HUES48 (cell line): ENCODE results near the gene PTCH1.

Experiments
- H3K27ac ChIP-seq: one replicate; pipeline ENCODE4 v1.7.0; 2013; ENCODE audit warnings: low read depth, low read length, inconsistent platforms
- H3K27me3 ChIP-seq: 2 replicates; pipeline ENCODE4 v1.6.1; 2013; ENCODE audit warnings: mild to moderate bottlenecking, low read length; ENCODE audit not compliant: control insufficient read depth, insufficient read depth
- H3K36me3 ChIP-seq: 2 replicates; pipeline ENCODE4 v1.6.1; 2013; ENCODE audit warnings: low read length; ENCODE audit not compliant: control insufficient read depth, insufficient read depth
- H3K4me1 ChIP-seq: 2 replicates; pipeline ENCODE4 v1.6.1; 2013; ENCODE audit warnings: mild to moderate bottlenecking, low read length; ENCODE audit not compliant: control insufficient read depth, insufficient read depth
- H3K4me3 ChIP-seq: 2 replicates; pipeline ENCODE4 v1.5.1; 2013; ENCODE audit warnings: mild to moderate bottlenecking, low read depth, low read length
- H3K9ac ChIP-seq: 2 replicates; pipeline ENCODE4 v1.6.1; 2013; ENCODE audit warnings: mild to moderate bottlenecking, low read depth, low read length, moderate library complexity
- H3K9me3 ChIP-seq: 2 replicates; pipeline ENCODE4 v1.6.1; 2013; ENCODE audit warnings: low read length; ENCODE audit not compliant: control insufficient read depth, insufficient read depth

Gene PTCH1

DNA sequence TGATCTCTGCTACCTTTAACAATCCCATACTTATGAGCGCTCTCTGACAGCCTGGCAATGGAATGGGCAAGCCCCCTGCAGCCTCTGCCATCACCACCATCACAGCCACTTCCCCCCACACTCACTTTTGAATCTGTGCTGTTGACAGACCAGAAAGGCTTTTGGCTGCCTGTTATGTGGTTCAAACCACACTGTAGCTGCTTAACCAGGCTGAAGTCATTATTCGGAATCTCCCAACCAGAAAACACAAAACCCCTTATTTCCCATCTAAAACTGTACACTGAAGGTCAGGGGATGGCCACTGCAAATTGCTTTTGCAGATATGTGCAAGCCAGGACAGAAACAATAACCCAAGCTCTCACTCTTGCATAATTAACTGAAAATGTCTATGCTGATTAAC, 35.8 kb downstream of the PTCH1 start:
- no peak overlapping the region for H3K4me3 ChIP-seq
- H3K27me3 ChIP-seq, result no peaks in the 10 kb centered on the region
- peak overlapping the region; percentile 45 for H3K27ac ChIP-seq
- peaks cover 40% of the 10 kb centered on the region for H3K4me1 ChIP-seq
- no peak overlapping the region for H3K9ac ChIP-seq
- H3K36me3 ChIP-seq, result peaks cover 65% of the 10 kb centered on the region
- H3K9me3 ChIP-seq, result no peaks in the 10 kb centered on the region

DNA sequence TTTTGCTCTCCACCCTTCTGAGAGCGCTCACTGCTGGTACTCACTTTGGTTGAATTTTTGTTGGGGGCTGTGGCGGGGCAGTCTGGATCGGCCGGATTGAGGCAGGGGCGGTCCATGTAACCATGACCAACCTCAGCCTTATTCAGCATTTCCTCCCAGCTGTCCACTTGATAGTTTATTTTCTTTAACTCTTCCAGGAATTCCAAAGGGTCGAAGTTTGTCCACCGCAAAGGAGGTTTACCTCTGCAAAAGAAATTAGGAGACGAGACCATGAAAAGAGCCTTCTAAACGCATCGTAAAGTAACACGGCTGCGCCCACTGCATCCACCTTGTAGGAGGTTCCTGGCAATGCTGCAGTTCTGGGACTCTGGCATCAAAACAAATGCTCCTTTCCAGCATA, 36.4 kb downstream of the PTCH1 start:
- H3K4me1 ChIP-seq, result peaks cover 40% of the 10 kb centered on the region
- H3K9me3 ChIP-seq, result no peaks in the 10 kb centered on the region
- no peak overlapping the region for H3K27ac ChIP-seq
- H3K36me3 ChIP-seq, result peaks cover 71% of the 10 kb centered on the region
- no peak overlapping the region for H3K4me3 ChIP-seq
- no peaks in the 10 kb centered on the region for H3K27me3 ChIP-seq
- no peak overlapping the region for H3K9ac ChIP-seq

DNA sequence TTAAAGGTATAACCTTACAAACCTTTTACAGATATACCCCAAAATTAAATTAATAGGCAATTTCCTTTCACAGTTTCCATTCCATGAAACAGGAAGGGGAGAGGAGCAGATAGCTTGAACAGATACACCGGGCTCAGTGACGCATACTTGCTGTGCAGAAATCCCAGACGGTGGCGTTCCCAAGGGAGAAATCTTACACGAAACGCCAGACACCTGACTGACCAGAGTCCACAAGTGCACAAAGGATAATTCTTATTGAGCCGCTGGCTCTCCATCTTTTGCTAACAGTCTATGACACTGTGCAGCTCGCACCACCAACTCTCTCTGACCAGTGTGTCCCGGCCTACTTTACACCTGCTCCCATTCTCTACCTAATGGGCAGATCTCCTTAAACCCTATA, 37.4 kb downstream of the PTCH1 start:
- H3K4me1 ChIP-seq, result peaks cover 37% of the 10 kb centered on the region
- no peak overlapping the region for H3K4me3 ChIP-seq
- no peaks in the 10 kb centered on the region for H3K27me3 ChIP-seq
- H3K27ac ChIP-seq, result no peak overlapping the region
- peaks cover 77% of the 10 kb centered on the region for H3K36me3 ChIP-seq
- H3K9ac ChIP-seq, result no peak overlapping the region
- no peaks in the 10 kb centered on the region for H3K9me3 ChIP-seq

DNA sequence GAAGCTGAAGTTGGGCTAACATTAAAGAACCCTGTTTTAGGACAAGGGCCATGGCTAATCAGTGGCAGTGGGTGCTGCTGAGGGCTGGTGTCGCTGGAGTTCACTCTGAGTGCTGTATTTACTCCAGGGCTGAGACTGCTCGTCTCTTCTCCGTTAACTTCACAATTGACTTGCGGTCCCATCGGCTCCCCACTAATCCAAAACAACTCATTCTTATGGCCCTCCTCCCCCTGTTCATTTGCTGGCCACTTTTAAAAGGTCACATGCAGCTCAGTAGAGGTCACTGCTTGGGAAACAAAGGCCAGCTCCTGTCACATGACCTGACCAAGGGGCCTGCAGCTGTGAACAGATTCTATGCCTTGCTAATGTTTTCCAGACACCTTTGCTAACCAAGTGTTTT, 38.4 kb downstream of the PTCH1 start:
- Histone ChIP-seq H3K9me3 (no peaks in the 10 kb centered on the region), H3K36me3 (peaks cover 79% of the 10 kb centered on the region), H3K9ac (no peak overlapping the region), H3K27ac (peak overlapping the region; percentile 54), H3K4me3 (no peak overlapping the region), H3K27me3 (no peaks in the 10 kb centered on the region), H3K4me1 (peaks cover 35% of the 10 kb centered on the region)

DNA sequence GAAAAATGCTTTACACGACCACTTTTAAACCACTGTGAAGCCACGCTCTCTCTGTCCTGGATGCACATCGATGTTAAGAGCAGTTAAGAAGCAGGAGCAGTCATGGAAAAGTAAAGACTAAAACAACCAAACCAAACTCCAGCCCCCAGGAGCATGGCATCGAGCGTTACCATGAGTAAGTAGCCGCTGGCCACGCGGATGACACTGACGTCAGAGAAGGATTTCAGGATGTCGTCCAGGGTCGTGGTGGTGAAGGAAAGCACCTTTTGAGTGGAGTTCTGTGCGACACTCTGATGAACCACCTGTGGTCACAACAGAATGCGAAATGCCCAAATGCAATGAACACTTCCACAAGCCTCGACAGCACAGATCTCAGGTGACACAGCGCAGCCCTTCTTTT, 38.9 kb downstream of the PTCH1 start:
- H3K27ac ChIP-seq, result peak overlapping the region; percentile 54

DNA sequence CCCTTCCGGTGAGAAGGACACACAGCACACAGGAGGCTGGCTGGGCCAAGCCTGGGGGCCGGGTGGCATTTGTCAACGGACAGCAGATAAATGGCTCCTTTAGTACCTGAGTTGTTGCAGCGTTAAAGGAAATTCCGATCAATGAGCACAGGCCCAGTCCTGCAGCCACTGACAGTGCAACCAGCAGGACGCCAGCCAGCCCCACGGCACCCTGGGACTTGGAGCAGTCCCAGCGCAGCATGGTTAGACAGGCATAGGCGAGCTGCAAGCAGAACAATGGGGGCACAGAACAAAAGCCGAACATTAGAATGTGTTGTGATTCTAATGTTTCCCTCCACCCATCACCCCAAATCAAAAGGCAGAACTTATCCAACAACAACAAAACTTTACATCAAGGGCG, 39.3 kb downstream of the PTCH1 start:
- H3K36me3 ChIP-seq, result peaks cover 87% of the 10 kb centered on the region

More for the DNA sequence above, 38.9 kb downstream of the PTCH1 start:
- H3K9me3 ChIP-seq, result no peaks in the 10 kb centered on the region
- peaks cover 35% of the 10 kb centered on the region for H3K4me1 ChIP-seq
- H3K9ac ChIP-seq, result no peak overlapping the region
- H3K27me3 ChIP-seq, result no peaks in the 10 kb centered on the region
- no peak overlapping the region for H3K4me3 ChIP-seq
- H3K36me3 ChIP-seq, result peaks cover 83% of the 10 kb centered on the region

DNA sequence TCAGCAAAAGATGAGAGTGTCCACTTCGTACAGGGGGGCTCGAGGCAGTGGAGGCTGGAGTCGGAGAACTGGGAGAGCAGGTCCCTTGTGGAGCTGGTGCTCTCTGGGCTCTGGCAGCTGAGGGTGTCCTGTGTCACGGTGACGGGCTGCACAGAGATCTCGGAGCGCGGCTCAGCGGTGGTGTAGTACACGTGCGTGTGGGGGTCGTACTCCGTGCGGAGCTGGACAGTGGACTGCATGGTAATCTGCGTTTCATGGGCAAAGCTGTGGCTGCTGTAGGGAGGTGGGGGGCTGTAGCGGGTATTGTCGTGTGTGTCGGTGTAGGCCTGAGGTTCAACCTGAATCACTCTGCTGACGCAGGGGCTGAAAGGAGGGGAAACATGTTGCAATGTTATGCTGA, 48.0 kb downstream of the PTCH1 start:
- H3K36me3 ChIP-seq, result peaks cover 90% of the 10 kb centered on the region
- H3K9ac ChIP-seq, result no peak overlapping the region
- H3K9me3 ChIP-seq, result no peaks in the 10 kb centered on the region
- no peaks in the 10 kb centered on the region for H3K27me3 ChIP-seq
- no peak overlapping the region for H3K27ac ChIP-seq
- H3K4me1 ChIP-seq, result peaks cover under 1% of the 10 kb centered on the region
- H3K4me3 ChIP-seq, result no peak overlapping the region

More for the DNA sequence above, 39.3 kb downstream of the PTCH1 start:
- no peak overlapping the region for H3K4me3 ChIP-seq
- no peak overlapping the region for H3K9ac ChIP-seq
- no peaks in the 10 kb centered on the region for H3K27me3 ChIP-seq
- H3K9me3 ChIP-seq, result no peaks in the 10 kb centered on the region
- peak overlapping the region; percentile 54 for H3K27ac ChIP-seq
- peaks cover 33% of the 10 kb centered on the region for H3K4me1 ChIP-seq

DNA sequence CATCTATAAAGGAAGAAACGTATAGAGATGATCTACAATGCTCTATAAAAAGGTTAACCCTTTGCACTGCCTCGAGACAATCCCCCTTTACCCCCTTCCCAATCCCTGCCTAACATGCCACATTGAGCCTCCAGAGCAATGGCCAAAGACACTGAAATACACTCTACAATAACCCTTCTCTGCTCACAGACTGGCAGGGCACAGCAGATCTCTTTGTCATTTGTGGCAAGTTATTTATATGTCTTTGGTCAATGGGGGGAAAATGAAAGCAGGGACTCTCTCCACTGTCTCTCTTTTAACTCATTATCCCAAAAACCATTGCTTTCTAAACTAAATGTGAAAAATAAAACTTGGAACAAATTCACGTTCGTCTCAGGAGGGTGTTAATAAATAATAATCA, 51.7 kb downstream of the PTCH1 start:
- no peaks in the 10 kb centered on the region for H3K27me3 ChIP-seq
- no peak overlapping the region for H3K9ac ChIP-seq
- peaks cover 92% of the 10 kb centered on the region for H3K36me3 ChIP-seq
- H3K4me3 ChIP-seq, result no peak overlapping the region
- H3K27ac ChIP-seq, result no peak overlapping the region
- peaks cover 16% of the 10 kb centered on the region for H3K4me1 ChIP-seq
- H3K9me3 ChIP-seq, result no peaks in the 10 kb centered on the region

DNA sequence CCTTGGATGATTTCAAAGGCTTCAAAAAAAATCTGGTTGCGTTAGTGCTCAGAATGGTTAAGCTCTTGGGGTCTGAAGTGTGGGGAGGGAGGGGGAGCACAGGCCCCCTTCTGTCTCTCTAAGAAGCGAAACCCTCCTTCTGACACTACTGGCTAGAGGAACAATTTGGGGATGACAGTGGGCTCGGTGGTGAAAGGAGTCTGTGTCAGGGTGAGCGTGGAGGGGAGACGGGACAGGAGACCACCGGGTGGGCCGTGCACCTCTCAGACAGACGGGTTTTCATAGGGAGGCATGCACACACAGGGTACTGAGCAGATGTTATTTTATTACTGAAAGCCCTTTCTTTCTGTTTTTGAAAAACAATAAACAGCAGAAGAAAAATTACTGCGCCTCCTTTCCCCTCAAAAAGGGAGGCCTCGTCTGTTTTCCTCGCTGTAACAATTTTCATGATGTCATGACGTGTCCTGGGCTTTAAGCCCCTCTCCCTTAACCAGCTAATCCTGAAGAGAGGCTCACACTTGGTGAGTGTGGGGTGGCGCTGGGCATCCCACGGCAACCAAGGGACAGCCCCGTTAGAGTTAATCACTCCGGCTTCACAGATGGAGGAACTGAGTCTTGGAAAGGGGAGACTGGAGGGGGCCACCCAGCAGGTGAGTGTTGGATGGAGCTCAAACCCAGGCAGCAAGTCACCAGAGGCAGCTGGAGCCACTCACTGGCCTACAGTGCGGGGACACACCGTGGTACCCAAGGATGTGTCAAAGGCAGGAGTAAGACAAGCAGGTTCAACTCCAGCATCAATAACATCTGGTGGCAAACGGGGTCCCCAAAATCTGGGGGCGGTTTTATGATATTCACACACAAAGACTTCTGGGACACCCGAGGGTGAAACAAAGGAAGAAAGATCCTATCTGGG, 53.4 kb downstream of the PTCH1 start:
- no peak overlapping the region for H3K9ac ChIP-seq
- no peaks in the 10 kb centered on the region for H3K27me3 ChIP-seq
- no peaks in the 10 kb centered on the region for H3K9me3 ChIP-seq
- peaks cover 92% of the 10 kb centered on the region for H3K36me3 ChIP-seq
- H3K27ac ChIP-seq, result peak overlapping the region; percentile 15
- peaks cover 16% of the 10 kb centered on the region for H3K4me1 ChIP-seq
- no peak overlapping the region for H3K4me3 ChIP-seq

DNA sequence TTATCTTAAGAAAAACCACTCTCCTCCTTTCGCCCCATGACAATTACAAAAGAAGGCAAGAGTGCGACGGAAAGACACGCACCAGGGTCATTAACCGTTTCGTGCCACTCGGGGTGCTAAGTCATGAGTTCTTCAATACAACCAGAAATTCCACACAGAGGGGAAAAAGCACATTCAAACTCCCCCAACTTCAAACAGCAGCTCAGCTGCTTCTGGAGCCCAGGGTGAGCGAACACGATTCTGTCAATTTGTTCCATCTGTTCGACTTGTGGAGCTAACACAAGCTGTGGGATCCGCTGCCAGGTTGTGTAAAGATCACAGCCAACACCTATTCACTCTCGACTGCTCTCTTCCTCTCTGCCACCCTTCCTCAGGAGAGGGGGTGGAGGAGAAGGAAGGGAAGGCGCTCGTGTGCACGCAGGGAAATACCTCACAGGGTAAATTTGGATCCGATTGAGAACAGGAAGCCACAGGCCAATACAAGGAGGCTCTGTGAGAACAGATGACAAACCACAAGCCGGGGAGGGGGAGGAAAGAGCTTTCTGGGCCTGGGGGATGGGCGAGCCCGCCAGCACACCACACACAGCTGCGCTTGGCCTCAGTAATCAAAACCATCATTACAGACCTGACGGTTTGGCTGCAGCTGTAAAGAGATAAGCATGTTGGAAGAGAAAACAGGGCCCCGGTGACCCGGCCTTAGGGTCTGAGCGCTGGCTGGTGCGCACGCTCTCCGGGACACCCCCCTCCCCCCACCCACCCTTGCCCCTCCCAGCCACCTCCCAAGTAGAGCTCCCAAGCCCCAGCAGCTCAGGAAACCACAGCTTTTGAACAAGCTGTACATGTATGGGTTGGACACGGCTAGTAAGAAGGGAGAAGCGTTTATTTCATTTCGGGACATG, 54.3 kb downstream of the PTCH1 start:
- Histone ChIP-seq H3K4me3 (peak overlapping the region; percentile 22; the same call in 1 of the 2 replicates), H3K36me3 (peaks cover 94% of the 10 kb centered on the region), H3K4me1 (peaks cover 16% of the 10 kb centered on the region), H3K9ac (no peak overlapping the region), H3K27ac (peak overlapping the region; percentile 71), H3K9me3 (no peaks in the 10 kb centered on the region), H3K27me3 (no peaks in the 10 kb centered on the region)
